Measurements from ENCODE around the gene MAPKAP1.

DNA sequence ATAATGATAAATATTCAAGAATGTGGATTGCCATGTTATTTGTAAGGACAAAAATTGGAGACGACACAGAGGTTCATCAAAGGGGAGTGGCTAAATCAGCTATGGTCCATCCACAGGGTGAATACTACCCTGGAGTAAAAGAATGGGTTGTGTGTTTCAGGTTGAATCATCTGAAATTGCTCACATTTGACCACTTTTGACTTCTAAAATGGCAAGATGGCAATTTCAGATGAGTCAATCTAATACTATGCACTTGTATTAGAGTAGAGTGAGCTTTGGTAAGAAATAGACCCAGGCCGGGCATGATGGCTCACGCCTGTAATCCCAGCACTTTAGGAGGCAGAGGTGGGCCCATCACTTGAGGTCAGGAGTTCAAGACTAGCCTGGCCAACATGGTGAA is 313.6 kb downstream of the MAPKAP1 start:
- TF ChIP-seq CTCF (conservative IDR thresholded peaks at IDR 0.05) (no peak), ZFX (IDR thresholded peaks at IDR 0.05) (no peak)

Data from C4-2B (cell line).